Measurements from ENCODE around the gene IL21R.

Gene IL21R

DNA sequence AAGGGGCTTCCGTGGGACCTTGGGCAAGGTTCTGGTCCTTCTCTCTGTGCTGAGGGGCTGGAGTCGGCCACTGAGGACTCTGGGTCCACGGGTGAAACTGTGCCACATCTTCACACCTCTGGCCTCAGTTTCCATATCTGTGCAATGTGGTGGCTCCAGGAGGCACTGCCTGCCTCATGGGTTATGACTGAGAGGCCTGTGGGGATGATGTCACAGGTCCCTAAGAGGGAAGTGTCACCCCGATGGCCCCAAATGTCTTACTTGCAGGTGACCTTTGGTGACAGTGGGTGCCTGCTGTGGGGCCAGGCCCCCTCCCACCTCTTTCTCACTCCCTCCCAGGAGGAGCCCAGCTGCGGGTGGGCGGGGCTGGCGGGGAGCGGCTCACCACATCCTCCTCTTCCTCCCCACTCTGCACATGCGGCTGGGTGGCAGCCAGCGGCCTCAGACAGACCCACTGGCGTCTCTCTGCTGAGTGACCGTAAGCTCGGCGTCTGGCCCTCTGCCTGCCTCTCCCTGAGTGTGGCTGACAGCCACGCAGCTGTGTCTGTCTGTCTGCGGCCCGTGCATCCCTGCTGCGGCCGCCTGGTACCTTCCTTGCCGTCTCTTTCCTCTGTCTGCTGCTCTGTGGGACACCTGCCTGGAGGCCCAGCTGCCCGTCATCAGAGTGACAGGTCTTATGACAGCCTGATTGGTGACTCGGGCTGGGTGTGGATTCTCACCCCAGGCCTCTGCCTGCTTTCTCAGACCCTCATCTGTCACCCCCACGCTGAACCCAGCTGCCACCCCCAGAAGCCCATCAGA lies at the start of gene IL21R:
TSS of gene IL21R (plus strand) at position 407 of the 801 bp plus-strand sequence. CDS start 27,898 bp downstream, outside the sequence.
- in situ Hi-C loops (cut with MboI; ENCODE audit: low sequenced_read_pairs), result no loop called here

DNA sequence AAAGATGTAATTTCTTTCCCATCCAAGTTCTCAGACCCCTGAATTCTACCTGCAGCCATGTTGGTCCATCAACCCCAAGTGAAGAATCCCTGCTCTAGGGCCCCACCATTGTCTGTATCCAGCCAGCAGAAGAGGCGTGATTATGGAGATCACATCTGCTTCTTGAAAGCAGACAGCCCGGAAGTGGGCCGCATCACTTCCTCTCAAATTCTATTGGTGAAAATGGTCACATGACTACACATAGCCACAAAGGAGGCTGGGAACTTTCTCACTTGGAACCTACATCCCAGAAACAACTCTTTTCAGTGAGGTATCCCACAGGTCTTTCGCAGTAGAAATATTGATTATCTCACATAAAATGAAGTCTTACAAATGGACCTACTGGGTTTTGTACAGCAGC lies 48.1 kb upstream of the IL21R start:
- in situ Hi-C loops (cut with MboI; ENCODE audit: low sequenced_read_pairs), result no loop called here

DNA sequence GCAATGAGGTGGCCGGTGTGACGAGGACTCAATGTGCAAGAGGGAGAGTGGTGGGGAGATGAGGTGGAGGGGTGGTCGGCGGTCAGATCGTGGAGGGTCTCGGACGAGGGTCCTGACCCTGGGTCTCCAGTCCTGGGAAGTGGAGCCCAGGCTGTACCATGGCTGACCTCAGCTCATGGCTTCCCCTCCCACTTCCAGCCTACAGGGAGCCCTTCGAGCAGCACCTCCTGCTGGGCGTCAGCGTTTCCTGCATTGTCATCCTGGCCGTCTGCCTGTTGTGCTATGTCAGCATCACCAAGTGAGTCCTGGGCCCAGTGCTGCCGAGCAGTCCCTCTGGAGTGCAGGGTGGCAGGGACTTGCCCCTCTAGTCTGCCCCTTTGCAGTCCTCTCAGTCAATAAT lies 46.4 kb upstream of the IL21R start:
- in situ Hi-C loops (cut with MboI; ENCODE audit: low sequenced_read_pairs), result no loop called here

DNA sequence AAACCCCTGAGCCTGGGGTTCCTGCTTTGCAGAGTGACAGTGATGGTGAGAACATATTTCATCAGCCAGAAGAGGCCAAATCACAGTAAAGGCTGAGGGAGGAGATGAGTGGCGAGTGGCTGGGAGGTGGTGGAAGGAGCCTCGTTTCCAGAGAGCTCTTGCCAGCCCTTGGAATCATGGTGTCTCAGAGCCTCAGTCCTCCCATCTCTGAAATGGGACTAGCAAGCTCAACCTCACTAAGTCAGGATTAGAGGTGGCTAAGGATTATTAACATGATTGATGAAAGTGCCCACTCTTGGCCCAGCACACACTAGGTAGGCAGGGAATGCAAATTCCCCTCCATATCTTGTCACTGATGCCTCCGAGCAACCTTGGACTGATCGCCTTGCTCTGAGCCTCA lies 45.2 kb upstream of the IL21R start:
- in situ Hi-C loops (cut with MboI; ENCODE audit: low sequenced_read_pairs), result no loop called here

DNA sequence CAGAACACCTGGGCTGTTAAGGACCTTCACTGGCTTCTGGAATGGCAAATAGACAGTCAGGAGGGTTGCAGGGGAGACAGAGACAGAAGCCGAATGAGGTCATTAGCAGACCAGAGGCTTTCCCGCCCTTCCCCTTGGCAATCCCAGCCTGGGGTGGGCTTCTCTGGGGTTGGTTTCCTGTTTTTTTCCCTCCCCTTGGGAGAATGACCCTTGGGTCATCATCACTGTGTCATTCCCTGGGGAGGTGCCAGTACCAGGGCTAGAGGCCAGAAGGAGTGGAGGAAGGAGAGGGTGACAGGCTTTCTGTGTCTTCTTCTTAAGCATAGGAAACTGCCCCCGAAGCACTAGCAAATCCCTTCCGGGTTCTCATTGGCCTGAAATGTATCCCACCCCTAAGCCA lies 42.9 kb upstream of the IL21R start:
- in situ Hi-C loops (cut with MboI; ENCODE audit: low sequenced_read_pairs), result no loop called here

DNA sequence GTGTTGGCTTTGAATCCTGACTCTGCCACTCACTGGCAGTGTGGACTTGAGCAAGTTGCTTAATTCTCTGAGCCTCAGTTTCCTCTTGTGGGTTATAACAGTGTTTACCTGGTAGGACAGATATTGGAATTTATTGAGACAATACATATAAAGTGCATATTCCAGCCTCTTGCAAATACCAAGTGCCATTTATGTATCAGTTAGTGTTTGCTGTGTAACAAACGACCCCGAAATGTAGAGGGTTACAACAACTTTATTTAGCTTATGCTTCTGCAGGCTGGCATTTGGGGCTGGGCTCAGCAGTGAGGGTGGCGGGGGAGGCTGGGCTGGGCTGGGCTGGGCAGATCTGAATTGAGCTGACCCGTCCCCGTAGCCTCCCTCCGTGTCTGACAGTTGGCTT lies 42.4 kb upstream of the IL21R start:
- in situ Hi-C loops (cut with MboI; ENCODE audit: low sequenced_read_pairs), result no loop called here

DNA sequence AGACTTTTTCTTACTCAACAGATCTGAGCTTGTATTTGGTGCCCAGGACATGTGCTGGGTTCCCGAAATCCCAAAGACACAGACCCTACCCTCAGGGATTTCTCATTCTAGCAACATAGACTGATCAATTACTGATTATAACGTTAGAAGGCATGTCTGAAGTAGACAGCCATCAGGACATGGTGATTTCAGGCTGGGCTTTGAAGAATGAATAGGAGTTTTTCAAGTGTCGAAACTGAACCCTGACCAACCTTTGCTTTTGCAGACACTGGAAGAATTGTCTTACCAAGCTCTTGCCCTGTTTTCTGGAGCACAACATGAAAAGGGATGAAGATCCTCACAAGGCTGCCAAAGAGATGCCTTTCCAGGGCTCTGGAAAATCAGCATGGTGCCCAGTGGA lies 40.0 kb upstream of the IL21R start:
- in situ Hi-C loops (cut with MboI; ENCODE audit: low sequenced_read_pairs), result no loop called here

DNA sequence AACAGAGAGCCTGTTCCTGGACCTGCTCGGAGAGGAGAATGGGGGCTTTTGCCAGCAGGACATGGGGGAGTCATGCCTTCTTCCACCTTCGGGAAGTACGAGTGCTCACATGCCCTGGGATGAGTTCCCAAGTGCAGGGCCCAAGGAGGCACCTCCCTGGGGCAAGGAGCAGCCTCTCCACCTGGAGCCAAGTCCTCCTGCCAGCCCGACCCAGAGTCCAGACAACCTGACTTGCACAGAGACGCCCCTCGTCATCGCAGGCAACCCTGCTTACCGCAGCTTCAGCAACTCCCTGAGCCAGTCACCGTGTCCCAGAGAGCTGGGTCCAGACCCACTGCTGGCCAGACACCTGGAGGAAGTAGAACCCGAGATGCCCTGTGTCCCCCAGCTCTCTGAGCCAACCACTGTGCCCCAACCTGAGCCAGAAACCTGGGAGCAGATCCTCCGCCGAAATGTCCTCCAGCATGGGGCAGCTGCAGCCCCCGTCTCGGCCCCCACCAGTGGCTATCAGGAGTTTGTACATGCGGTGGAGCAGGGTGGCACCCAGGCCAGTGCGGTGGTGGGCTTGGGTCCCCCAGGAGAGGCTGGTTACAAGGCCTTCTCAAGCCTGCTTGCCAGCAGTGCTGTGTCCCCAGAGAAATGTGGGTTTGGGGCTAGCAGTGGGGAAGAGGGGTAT lies 39.3 kb upstream of the IL21R start:
- in situ Hi-C loops (cut with MboI; ENCODE audit: low sequenced_read_pairs), result no loop called here

DNA sequence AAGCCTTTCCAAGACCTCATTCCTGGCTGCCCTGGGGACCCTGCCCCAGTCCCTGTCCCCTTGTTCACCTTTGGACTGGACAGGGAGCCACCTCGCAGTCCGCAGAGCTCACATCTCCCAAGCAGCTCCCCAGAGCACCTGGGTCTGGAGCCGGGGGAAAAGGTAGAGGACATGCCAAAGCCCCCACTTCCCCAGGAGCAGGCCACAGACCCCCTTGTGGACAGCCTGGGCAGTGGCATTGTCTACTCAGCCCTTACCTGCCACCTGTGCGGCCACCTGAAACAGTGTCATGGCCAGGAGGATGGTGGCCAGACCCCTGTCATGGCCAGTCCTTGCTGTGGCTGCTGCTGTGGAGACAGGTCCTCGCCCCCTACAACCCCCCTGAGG lies 38.7 kb upstream of the IL21R start:
- in situ Hi-C loops (cut with MboI; ENCODE audit: low sequenced_read_pairs), result no loop called here

DNA sequence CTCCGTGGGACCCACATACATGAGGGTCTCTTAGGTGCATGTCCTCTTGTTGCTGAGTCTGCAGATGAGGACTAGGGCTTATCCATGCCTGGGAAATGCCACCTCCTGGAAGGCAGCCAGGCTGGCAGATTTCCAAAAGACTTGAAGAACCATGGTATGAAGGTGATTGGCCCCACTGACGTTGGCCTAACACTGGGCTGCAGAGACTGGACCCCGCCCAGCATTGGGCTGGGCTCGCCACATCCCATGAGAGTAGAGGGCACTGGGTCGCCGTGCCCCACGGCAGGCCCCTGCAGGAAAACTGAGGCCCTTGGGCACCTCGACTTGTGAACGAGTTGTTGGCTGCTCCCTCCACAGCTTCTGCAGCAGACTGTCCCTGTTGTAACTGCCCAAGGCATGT lies 38.2 kb upstream of the IL21R start:
- in situ Hi-C loops (cut with MboI; ENCODE audit: low sequenced_read_pairs), result no loop called here

DNA sequence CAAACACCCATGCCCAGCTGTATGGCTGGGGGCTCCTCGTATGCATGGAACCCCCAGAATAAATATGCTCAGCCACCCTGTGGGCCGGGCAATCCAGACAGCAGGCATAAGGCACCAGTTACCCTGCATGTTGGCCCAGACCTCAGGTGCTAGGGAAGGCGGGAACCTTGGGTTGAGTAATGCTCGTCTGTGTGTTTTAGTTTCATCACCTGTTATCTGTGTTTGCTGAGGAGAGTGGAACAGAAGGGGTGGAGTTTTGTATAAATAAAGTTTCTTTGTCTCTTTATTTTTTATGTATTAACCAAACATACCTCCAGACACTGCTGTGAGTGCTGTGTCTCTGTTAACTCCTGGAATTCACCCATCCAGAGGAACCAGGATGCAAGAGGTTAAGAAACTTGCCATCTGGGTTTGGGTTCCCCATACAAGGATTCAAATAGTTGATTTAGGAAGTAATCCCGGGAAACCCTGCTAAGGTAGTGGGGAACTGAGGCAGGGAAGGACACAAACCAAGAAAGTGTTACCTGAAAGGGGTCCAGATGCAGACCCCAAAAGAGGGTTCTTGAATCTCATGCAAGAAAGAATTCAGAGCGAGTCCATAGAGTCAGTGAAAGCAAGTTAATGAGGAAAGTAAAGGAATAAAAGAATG lies 37.4 kb upstream of the IL21R start:
- in situ Hi-C loops (cut with MboI; ENCODE audit: low sequenced_read_pairs), result no loop called here

DNA sequence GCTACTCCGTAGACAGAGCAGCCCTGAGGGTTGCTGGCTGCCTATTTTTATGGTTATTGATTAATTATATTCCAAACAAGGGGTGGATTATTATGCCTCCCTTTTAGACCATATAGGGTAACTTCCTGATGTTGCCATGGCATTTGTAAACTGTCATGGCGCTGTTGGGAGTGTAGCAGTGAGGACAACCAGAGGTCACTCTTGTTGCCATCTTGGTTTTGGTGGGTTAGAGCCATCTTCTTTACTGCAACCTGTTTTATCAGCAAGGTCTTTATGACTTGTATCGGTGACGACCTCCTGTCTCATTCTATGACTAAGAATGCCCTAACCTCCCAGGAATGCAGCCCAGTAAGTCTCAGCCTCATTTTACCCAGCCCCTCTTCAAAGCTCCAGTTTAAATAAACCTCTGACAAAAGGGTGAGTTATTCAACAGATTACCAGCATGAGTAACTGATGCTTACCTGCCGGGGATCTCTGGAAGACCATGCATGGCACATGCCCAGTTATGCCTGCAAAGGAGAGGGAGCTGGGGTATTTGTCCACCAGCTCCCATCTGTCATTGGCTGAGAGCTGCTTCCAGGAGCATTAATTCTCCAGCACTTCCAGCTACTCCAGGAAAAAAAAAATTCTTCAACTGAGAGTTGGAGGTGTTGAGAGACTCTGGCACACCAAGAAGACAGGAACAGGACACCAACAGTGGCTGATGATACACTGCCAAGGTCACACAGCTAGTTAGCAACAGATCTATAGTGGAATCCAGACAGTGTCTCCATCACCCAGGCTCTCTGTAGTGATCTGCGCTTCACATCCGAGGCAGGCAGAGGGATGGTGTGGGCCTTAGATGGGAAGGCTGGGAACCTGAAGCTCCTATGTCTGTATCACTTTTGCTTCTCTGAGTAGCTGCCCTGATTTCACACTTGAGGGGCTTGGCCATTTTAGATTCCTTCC lies 36.6 kb upstream of the IL21R start:
- in situ Hi-C loops (cut with MboI; ENCODE audit: low sequenced_read_pairs), result no loop called here

DNA sequence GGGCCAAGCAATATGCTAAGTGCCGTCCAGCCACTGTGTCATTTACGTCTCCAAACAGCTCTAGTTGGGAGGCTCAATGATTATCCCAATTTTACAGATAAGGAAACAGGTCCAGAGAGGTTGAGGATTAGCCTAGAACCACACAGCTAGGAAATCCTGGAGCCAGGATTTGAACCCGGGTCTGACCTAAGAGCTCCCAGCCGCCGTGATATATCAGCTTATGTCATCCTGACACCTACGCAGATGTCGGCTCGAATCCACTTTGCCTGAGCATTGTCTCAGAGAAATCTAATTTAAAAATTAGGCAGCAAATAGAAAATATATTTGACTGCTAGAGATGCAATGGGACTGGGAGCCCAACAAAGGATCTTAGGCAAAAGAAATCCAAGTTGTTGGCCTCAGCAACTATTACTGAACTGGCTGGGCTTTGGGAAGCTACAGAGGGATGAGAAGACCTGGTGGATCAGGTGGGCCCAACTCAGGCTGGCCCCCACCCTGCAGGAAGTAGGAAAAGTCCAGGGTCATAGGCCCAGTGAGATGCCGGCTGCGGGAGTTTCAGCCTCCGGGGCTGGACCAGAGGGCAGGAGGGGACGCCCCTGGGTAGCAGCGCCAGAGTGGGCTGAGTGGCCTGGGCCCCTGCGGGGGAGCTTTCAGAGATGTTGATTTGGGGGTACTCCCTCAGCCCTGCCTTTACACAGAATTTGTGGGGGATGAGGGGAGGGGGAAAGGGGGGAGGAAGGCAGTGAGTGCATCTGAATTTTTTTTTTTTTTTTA lies 35.1 kb upstream of the IL21R start:
- in situ Hi-C loops (cut with MboI; ENCODE audit: low sequenced_read_pairs), result no loop called here

DNA sequence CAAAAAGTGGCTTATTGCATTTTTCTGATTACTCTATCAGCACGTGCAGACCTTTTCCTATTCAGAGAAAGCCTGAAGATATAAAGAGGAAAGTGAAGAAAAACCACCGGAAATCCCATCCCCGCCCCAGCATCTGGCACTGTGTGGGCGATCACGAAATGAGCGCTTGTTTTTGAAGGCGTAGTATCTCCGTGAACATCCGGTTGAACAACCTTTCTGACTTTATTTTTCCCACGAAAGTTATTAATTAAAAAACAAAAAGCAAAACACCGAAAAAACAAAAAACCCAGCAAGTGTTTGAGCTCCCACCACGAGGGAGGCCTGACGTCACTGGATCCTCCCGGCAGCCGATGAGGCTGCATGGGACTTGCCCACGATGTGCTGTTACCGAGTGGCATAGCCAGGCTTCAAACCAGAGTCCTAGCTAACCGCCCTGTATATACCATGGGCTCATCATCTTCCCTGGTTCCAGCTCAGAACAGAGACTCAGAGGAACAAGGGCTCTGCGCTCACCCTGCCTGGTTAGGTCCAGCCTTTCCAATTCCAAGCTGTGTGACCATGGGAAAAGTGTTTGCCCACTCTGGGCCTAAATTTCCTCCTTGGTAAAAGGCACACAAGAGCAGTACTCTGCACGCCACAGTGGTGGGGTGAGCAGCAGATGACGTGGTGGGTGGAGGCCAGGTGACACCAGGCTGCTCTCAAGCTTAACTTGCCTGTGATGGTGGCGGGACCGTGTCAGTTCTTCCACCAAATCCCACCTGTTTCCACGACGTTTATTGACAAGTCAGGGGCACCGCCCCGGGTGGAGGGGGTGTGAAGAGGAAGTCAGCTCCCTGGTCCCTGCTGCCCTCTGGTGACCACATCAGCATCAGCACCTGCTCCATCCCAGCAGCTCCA lies 34.3 kb upstream of the IL21R start:
- in situ Hi-C loops (cut with MboI; ENCODE audit: low sequenced_read_pairs), result no loop called here

DNA sequence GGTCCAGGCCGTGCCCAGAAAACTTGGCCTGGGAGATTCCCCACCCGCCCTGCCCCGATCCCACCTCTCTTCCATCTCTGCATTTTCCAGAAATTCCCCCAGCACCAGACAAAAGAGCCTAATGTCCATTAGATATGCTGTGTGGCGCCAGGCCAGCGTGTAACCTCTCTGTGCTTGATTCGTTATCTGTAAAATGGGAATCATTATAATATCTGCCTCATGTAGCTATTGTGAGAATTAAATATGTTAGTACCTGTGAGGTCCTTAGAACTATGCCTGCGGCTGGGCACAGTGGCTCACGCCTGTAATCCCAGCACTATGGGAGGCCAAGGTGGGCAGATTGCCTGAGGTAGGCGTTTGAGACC lies 33.6 kb upstream of the IL21R start:
- in situ Hi-C loops (cut with MboI; ENCODE audit: low sequenced_read_pairs), result no loop called here

DNA sequence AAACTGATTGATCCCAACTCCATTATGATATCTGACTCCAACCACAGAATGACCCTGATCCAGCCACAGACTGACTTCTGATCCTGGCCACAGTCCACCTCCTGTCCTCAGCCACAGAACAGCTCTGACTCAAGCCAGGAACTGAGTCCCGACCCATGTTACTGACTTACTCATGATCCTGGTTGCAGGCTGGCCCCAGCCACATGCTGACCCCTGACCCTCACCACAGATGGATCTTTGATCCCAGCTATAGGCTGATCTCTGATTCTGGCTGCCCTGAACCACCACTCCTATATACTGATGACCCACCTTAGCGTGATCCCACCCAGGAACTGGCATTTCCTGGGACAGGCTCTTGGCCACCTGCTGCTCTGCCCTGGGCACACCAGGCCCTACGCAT lies 32.2 kb upstream of the IL21R start:
- in situ Hi-C loops (cut with MboI; ENCODE audit: low sequenced_read_pairs), result no loop called here

DNA sequence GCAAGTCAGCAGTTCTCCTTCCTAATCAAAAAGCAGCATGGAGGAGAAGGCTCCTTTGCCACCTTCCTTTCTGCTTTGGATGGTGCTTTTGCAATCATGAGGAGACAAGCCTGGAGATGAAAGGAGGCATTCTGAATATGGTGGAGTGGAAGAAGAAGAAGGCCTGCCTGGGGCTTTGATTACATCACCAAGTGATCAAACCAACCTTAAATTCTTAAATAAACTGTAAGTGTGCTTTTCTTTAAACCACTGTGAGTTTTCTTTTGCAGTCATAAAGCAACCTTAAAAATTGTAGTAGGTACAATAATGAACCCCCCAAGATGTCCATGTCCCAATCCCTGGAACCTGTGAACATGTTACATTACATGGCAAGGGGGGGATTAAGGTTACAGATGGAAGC lies 31.7 kb upstream of the IL21R start:
- in situ Hi-C loops (cut with MboI; ENCODE audit: low sequenced_read_pairs), result no loop called here

DNA sequence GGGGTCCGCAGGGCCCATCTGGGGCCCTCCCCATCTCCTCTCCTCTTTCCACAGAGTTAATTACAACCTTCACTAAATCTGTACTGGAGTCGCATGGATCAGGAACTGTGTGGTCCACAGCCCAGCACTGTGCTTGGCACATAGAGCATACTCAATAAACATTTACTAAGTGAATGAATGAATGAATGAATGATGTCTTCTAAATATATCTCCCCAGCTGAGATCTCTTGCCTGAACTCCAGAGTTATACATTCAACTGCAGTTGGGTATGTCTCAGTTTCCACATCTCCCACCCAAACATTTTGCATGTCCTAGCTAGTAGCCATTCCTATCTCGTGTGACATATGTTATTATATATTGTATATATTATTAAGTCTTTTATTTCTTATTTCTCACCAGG lies 28.7 kb upstream of the IL21R start:
- in situ Hi-C loops (cut with MboI; ENCODE audit: low sequenced_read_pairs), result no loop called here

DNA sequence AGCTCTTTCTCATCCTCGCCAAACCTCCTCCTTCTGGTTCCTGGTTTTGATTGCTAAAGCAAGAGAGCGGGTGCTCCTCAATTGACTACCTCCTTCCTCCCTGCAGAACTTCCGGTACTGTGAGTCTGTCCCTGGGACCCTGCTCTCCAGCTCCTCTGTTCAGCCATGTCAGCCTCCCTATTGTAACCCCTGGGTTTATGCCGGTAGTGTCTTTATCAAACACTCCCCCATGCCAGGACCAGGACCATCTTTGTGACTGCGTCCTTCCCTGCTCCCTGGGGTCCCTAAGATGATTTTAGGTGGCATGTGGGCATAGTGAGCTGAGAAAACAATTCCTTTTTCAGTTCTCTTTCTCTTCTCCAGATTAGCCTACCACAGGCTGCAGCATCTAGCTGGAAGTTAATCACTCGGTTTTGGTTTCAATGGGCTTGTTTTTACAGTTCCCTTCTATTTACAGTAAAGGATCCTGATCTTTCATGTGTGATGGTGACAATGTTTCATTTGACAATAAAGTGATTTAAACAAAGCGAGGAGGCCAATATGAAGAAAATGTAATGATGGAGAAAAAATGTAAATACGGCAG lies 27.7 kb upstream of the IL21R start:
- in situ Hi-C loops (cut with MboI; ENCODE audit: low sequenced_read_pairs), result no loop called here

Measured in hTERT RPE-1 (cell line).